Measurements from ENCODE around the gene YIPF7. TPM values are rescaled to one million over a fixed set of nuclear protein-coding genes. Genes with fewer than 3 reads are reported as not detected.
A peak's percentile ranks its signal among the peaks of the same experiment; 100 is the strongest.

The YIPF7 gene
- 1 to 10 TPM in 1 of 2 donors, under 1 TPM in 1; 0.88 to 1.8 TPM for total RNA-seq
- 1 to 10 TPM in 1 of 2 donors, under 1 TPM in 1; 0.63 to 1.3 TPM for polyA plus RNA-seq (ENCODE audit: insufficient read length in 2 of 2)
- long read RNA-seq, donor 1, partial matches to known transcripts, result 6 of 11 reads
- long read RNA-seq, donor 1, other reads (novel, unspliced or antisense), result 5 of 11 reads
- long read RNA-seq, donor 2, result 0 reads
- long read RNA-seq, donor 3, result 0 reads
- long read RNA-seq, donor 4, result 0 reads

DNA sequence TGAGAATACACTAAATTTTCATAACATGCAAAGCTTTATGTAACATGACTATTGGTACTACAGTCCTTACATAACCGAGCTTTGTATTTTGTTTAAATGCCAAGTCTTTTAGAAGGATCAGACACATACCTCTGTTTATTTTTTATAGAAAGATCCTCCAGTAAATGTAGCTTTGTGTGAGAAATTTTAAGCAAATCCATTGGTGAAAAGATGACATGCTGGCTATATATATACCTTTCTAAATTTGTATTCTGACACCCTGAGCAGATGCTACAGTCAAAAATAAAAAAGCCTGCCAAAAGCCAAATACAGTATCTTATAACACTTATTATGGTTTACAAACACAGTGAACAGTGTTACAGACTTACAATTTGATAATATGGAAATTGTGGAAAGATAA is at the start of gene YIPF7:
TSS of gene YIPF7 (minus strand) at position 201 of the 400 bp plus-strand sequence. CDS start 1,525 bp downstream, outside the sequence.
- no peaks in the 10 kb centered on the region for H3K36me3 ChIP-seq (ENCODE audit: control insufficient read depth, insufficient read depth, low read length)
- peak in 1 of 6 donors; percentile 39 for DNase-seq (ENCODE audit: low read depth in 4 of 6, low spot score in 6 of 6)
- H3K4me3 ChIP-seq (ENCODE audit: low read depth, low read length), result no peak within 1 kb of the TSS
- no peak within 1 kb of the TSS for H3K27ac ChIP-seq (ENCODE audit: low read depth, low read length)
- H3K9me3 ChIP-seq (ENCODE audit: control insufficient read depth, insufficient read depth, low read length), result no peaks in the 10 kb centered on the region
- H3K27me3 ChIP-seq (ENCODE audit: control insufficient read depth, insufficient read depth, low read length), result no peaks in the 10 kb centered on the region
- H3K4me1 ChIP-seq (ENCODE audit: control insufficient read depth, insufficient read depth, low read length), result no peaks in the 10 kb centered on the region
- no CpG with 5 or more reads among the region's 1 CpG for WGBS (ENCODE audit: insufficient coverage)

DNA sequence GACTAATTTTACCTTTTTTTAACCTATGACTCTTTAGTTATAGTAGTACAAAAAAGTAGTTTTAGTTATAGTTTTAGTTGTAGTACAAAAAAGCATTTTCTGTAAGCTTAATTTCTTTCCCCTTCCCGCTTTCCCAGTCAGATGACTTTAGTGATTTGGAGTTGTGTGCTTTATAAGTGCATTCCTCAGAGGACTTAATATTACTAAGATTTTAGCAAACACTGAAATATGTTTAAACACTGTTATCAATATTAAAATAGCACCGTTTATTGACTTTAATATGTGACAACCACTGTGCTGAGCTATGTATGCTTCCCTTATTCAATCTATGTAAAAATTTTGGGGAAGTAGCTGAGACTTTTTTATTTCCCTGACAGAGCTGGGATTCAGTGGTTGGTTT is 49.6 kb upstream of the YIPF7 start:
- no peak overlapping the region for H3K4me3 ChIP-seq (ENCODE audit: low read depth, low read length)
- H3K27ac ChIP-seq (ENCODE audit: low read depth, low read length), result no peak overlapping the region
- no peak for DNase-seq (ENCODE audit: low read depth in 4 of 6, low spot score in 6 of 6)
- H3K9me3 ChIP-seq (ENCODE audit: control insufficient read depth, insufficient read depth, low read length), result no peaks in the 10 kb centered on the region
- WGBS (ENCODE audit: insufficient coverage), result no CpG with 5 or more reads among the region's 2 CpGs
- H3K4me1 ChIP-seq (ENCODE audit: control insufficient read depth, insufficient read depth, low read length), result no peaks in the 10 kb centered on the region
- H3K27me3 ChIP-seq (ENCODE audit: control insufficient read depth, insufficient read depth, low read length), result no peaks in the 10 kb centered on the region
- H3K36me3 ChIP-seq (ENCODE audit: control insufficient read depth, insufficient read depth, low read length), result peaks cover 8% of the 10 kb centered on the region

DNA sequence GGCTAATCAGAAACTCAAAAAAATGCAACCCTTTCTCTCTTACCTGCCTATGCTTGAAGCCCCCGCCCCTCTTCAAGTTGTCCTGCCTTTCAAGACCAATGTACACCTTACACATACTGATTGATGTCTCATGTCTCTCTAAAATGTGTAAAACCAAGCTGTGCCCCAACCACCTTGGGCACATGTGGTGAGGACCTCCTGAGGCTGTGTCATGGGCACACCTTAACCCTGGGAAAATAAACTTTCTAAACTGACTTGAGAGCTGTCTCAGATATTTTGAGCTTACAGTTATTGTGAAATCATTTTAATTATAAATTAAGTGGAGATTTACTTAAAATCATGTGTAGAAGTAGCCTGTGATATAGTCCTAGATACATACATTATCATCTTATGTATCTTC is 49.0 kb upstream of the YIPF7 start:
- no peak overlapping the region for H3K27ac ChIP-seq (ENCODE audit: low read depth, low read length)
- peaks cover 8% of the 10 kb centered on the region for H3K36me3 ChIP-seq (ENCODE audit: control insufficient read depth, insufficient read depth, low read length)
- no peak overlapping the region for H3K4me3 ChIP-seq (ENCODE audit: low read depth, low read length)
- H3K9me3 ChIP-seq (ENCODE audit: control insufficient read depth, insufficient read depth, low read length), result no peaks in the 10 kb centered on the region
- no peaks in the 10 kb centered on the region for H3K27me3 ChIP-seq (ENCODE audit: control insufficient read depth, insufficient read depth, low read length)
- H3K4me1 ChIP-seq (ENCODE audit: control insufficient read depth, insufficient read depth, low read length), result no peaks in the 10 kb centered on the region
- WGBS (ENCODE audit: insufficient coverage), result 100% methylated on average over 1 of the region's 1 CpG
- DNase-seq (ENCODE audit: low read depth in 4 of 6, low spot score in 6 of 6), result no peak

DNA sequence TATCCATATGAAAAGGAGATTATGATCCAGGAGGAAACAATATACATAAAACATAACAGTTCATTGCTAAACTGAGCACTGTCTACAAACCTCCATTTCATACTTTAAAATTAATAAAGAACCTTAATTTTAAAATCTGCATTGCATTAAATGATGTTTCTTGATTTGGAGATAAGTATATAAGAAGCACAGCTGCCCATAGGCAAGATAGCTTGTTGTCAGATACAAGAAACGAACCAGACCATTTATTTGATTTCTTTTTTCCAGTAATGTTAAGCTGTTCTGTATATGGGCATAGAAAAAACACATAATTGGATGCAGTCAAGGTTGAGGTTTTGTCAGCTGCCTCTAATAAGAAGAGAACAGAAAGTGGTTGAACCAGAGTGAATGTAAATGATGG is 33.2 kb upstream of the YIPF7 start:
- no peak overlapping the region for H3K27ac ChIP-seq (ENCODE audit: low read depth, low read length)

DNA sequence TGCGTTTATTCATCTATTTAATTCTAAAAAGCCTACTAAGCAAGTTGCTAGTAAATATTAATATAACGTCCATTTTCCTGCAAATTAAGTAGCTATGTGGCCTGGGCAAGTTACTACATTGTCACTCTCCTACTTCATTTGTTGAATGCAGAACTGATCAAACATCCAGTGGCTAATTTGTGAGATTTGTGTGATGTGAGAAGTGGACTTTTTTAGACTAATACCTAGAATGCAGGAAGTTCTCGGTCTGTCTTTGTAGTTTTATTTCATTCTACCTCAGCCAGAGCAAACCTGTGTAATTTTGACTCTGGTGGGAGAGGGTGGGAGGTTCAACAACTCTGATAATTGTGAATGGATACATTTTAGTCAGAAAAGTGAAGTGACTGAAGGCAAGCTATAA is 27.6 kb upstream of the YIPF7 start:
- no peaks in the 10 kb centered on the region for H3K9me3 ChIP-seq (ENCODE audit: control insufficient read depth, insufficient read depth, low read length)
- no peaks in the 10 kb centered on the region for H3K27me3 ChIP-seq (ENCODE audit: control insufficient read depth, insufficient read depth, low read length)
- WGBS (ENCODE audit: insufficient coverage), result no CpG with 5 or more reads among the region's 3 CpGs
- H3K4me1 ChIP-seq (ENCODE audit: control insufficient read depth, insufficient read depth, low read length), result peaks cover 3% of the 10 kb centered on the region
- DNase-seq (ENCODE audit: low read depth in 4 of 6, low spot score in 6 of 6), result no peak
- H3K27ac ChIP-seq (ENCODE audit: low read depth, low read length), result peak overlapping the region; percentile 88
- no peaks in the 10 kb centered on the region for H3K36me3 ChIP-seq (ENCODE audit: control insufficient read depth, insufficient read depth, low read length)
- peak overlapping the region; percentile 96 for H3K4me3 ChIP-seq (ENCODE audit: low read depth, low read length)

More for the DNA sequence above, 33.2 kb upstream of the YIPF7 start:
- peaks cover 4% of the 10 kb centered on the region for H3K36me3 ChIP-seq (ENCODE audit: control insufficient read depth, insufficient read depth, low read length)
- DNase-seq (ENCODE audit: low read depth in 4 of 6, low spot score in 6 of 6), result no peak
- no CpG with 5 or more reads among the region's 1 CpG for WGBS (ENCODE audit: insufficient coverage)
- no peaks in the 10 kb centered on the region for H3K27me3 ChIP-seq (ENCODE audit: control insufficient read depth, insufficient read depth, low read length)
- no peaks in the 10 kb centered on the region for H3K9me3 ChIP-seq (ENCODE audit: control insufficient read depth, insufficient read depth, low read length)
- H3K4me3 ChIP-seq (ENCODE audit: low read depth, low read length), result no peak overlapping the region
- no peaks in the 10 kb centered on the region for H3K4me1 ChIP-seq (ENCODE audit: control insufficient read depth, insufficient read depth, low read length)

DNA sequence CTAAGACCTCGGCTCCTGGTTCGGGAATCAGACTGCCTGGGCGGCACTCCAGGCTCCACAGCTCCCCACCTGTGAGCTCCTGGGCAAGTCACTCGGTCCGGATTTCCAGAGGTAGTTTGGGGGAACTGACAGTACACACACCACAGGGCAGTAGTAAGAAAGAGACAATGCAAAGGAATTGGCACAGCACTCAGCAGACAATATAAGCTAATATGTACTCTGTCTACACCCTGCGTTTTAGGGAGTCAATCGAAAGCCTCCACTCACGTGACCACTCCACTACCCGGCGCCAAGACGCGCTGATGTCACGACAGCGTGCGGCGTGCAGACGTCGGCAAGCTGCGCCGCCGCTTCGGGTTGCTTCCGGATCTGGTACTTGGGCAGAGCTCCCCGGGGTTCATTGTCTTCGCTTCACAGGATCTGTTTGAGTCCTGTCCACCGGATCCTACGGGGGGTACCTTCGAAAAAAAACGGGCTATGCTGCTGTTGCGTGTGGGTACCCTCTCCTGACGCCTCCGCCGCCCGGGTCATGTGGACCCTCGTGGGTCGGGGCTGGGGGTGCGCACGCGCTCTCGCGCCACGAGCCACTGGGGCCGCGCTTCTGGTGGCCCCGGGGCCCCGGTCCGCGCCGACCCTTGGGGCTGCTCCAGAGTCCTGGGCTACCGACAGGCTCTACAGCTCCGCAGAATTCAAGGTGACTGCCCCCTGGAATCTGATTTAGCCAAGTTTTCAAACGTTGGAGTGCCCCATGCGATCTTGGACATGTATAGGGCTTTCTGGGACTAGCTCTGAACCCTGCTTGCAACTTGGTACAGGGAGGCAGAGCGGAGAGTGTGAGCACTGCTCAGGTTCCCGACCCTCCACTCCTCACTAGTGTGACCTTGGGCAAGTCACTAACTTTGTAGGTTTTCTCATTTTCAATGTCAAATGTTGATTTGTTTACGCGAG is 26.9 kb upstream of the YIPF7 start, which contains the start of gene GUF1:
TSS of gene GUF1 (plus strand) at position 327 of the 948 bp plus-strand sequence. CDS start at position 530, 203 bp downstream.
- Histone ChIP-seq H3K27ac (ENCODE audit: low read depth, low read length) (peak within 1 kb of the TSS; percentile 88), H3K9me3 (ENCODE audit: control insufficient read depth, insufficient read depth, low read length) (no peaks in the 10 kb centered on the region), H3K4me1 (ENCODE audit: control insufficient read depth, insufficient read depth, low read length) (peaks cover 3% of the 10 kb centered on the region), H3K27me3 (ENCODE audit: control insufficient read depth, insufficient read depth, low read length) (no peaks in the 10 kb centered on the region), H3K36me3 (ENCODE audit: control insufficient read depth, insufficient read depth, low read length) (no peaks in the 10 kb centered on the region), H3K4me3 (ENCODE audit: low read depth, low read length) (peak within 1 kb of the TSS; percentile 96)
- DNase-seq (ENCODE audit: low read depth in 4 of 6, low spot score in 6 of 6), result peak; percentile 80 to 98 (median 91)
- WGBS (ENCODE audit: insufficient coverage), result 0% methylated on average over 50 of the region's 57 CpGs

DNA sequence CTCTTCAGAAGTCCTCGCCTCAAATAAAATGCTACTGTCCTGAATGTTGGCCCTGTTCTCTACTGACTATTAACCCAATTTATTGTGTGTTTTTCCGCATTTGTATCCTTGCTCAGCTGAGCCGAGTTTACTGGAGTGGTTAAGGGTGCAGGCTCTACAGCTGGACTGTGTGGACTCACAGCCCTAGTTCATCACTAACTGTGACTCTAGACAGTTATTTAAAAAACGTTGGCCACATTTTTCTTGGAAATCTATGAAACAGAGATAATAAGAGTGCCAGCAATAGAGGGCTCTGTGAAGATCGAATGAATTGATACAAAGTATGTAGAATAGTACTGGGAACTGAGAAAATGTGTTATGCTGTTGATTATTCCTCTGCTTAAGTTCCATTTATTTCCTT is 23.9 kb upstream of the YIPF7 start:
- peaks cover 3% of the 10 kb centered on the region for H3K4me1 ChIP-seq (ENCODE audit: control insufficient read depth, insufficient read depth, low read length)
- H3K36me3 ChIP-seq (ENCODE audit: control insufficient read depth, insufficient read depth, low read length), result no peaks in the 10 kb centered on the region
- WGBS (ENCODE audit: insufficient coverage), result 100% methylated on average over 1 of the region's 5 CpGs
- H3K9me3 ChIP-seq (ENCODE audit: control insufficient read depth, insufficient read depth, low read length), result no peaks in the 10 kb centered on the region
- DNase-seq (ENCODE audit: low read depth in 4 of 6, low spot score in 6 of 6), result no peak
- H3K27me3 ChIP-seq (ENCODE audit: control insufficient read depth, insufficient read depth, low read length), result no peaks in the 10 kb centered on the region
- no peak overlapping the region for H3K4me3 ChIP-seq (ENCODE audit: low read depth, low read length)
- no peak overlapping the region for H3K27ac ChIP-seq (ENCODE audit: low read depth, low read length)

DNA sequence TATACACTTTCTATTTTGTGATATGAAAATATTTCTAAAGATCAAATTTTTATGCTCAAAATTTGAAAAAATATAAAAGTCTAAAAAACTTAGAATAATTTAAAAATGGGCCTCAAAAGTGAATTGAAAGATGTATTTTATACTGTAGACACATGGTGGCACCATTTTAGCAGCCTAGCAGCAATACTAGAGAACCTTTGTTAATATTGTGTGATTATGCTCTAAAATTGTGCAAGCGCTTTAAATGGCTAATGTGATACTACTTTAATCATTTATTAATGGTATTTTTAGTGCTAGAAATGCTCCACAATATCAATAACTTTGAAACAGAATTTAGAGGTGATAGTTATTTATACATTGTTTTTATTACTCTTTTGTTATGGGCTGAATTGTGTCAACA is 23.0 kb upstream of the YIPF7 start:
- Histone ChIP-seq H3K27me3 (ENCODE audit: control insufficient read depth, insufficient read depth, low read length) (no peaks in the 10 kb centered on the region), H3K27ac (ENCODE audit: low read depth, low read length) (no peak overlapping the region), H3K9me3 (ENCODE audit: control insufficient read depth, insufficient read depth, low read length) (no peaks in the 10 kb centered on the region), H3K4me3 (ENCODE audit: low read depth, low read length) (no peak overlapping the region), H3K4me1 (ENCODE audit: control insufficient read depth, insufficient read depth, low read length) (peaks cover 3% of the 10 kb centered on the region), H3K36me3 (ENCODE audit: control insufficient read depth, insufficient read depth, low read length) (no peaks in the 10 kb centered on the region)
- DNase-seq (ENCODE audit: low read depth in 4 of 6, low spot score in 6 of 6), result peak in 1 of 6 donors; percentile 34
- no CpG with 5 or more reads among the region's 1 CpG for WGBS (ENCODE audit: insufficient coverage)

DNA sequence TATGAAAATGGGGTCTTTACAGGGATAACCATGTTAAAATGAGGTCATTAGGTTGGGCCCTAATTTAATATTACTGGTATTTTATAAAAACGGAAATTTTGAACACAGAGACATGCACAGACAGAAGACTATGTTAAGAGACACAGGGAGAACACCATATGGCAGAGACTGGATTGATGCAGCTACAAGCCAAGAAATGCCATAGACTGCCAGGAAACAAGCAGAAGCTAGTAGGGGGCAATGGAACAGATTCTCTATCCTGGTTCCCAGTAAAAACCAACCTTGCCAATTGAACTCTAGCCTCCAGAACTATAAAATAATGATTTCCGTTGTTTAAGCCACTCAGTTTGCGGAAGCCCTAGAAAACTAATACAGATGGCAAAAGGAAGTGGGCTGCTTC is 20.2 kb upstream of the YIPF7 start:
- H3K9me3 ChIP-seq (ENCODE audit: control insufficient read depth, insufficient read depth, low read length), result no peaks in the 10 kb centered on the region
- H3K27me3 ChIP-seq (ENCODE audit: control insufficient read depth, insufficient read depth, low read length), result no peaks in the 10 kb centered on the region
- no peaks in the 10 kb centered on the region for H3K4me1 ChIP-seq (ENCODE audit: control insufficient read depth, insufficient read depth, low read length)
- no peaks in the 10 kb centered on the region for H3K36me3 ChIP-seq (ENCODE audit: control insufficient read depth, insufficient read depth, low read length)
- 100% methylated on average over 1 of the region's 3 CpGs for WGBS (ENCODE audit: insufficient coverage)
- DNase-seq (ENCODE audit: low read depth in 4 of 6, low spot score in 6 of 6), result peak in 1 of 6 donors; percentile 16
- no peak overlapping the region for H3K4me3 ChIP-seq (ENCODE audit: low read depth, low read length)
- H3K27ac ChIP-seq (ENCODE audit: low read depth, low read length), result no peak overlapping the region

Data from spinal cord (tissue), 10 donors.